CD4-positive, alpha-beta T cell treated with Interferon gamma for 1 hour (primary cell): ENCODE results near the gene SH3TC1.

Experiments used
- DNase-seq: peaks from one replicate; pipeline ENCODE4 v3.0.0-alpha.2; 2020

Gene SH3TC1

DNA sequence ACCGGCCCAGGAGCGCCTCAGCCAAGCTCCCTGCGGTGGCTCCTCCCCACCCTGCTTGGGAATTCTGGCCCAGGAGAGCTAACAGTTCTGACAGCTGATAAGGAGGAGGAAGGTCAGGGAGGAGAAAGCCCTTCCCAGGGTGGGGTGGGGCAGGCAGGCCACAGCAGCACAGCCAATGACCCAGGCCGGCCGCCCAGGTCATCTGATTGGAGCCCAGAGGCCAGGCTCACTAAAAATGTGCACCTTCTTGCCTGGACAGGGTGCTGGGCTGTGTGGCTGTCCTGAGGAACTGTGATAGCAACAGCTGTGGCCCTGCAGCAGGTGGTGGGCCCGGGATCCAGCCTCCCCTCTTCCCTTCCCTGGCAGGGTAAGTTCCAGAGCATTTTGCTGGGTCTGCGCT lies 17.2 kb upstream of the SH3TC1 start:
- no peak for DNase-seq

DNA sequence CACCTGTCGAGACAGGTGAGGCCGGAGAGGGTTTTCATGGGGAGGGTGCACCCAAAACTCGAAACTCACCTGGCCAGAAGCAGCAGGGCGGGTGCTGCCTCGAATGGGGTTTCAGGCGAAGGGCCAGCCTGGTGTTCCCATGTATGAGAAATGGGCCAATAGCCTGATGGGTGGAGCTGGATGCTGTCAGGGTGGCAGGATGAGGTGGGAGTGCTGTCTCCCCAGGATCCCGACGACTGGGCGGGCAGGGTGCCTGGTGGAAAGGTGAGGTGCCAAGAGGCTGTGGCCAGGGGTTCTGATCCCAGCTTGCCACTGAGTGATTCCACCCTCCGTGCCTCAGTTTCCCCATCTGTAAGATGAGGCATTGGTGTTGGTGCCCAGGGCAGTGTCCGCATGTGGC lies 16.8 kb upstream of the SH3TC1 start:
- DNase-seq = no peak

DNA sequence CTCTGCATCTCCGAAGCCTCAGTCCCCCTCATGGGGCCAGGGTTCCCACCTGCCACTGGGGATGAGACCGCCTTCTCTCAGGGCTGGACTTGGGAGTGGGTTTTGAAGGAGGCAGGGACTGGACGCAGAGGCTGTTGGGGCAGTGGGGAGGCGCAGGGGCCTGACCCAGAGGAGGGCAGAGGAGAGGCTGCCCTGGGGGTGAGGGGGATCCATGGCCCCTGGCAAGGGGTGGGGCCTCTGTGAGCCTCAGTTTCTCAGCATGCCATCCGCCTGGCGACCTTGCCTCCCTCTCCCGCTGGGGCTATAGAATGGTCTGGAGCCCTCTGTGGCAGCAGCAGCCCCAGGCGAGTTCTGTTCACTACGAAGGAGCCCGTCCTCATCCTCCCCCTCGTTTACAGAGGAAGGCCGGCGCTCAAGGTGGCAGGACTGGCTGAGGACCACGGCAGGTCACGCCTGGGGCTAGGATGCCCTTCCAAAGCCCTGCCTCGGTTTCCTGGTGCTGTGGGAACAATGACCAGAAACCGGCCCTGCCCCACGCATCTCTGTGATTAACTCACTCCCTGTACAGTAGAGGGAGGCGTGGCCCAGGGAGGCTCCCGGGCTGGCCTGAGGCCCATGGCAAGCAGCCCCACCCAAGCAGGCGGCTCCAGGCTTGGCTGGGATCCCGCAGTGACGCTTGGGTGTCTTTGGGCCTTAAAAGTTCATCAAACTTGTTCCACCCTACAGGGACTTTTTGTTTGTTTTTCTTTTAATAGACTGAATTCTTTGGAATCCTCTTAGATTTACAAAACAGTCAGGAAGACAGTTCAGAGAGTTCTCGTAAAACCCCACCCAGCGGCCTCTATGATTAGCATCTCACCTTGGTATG lies 16.0 kb upstream of the SH3TC1 start:
- DNase-seq = no peak

DNA sequence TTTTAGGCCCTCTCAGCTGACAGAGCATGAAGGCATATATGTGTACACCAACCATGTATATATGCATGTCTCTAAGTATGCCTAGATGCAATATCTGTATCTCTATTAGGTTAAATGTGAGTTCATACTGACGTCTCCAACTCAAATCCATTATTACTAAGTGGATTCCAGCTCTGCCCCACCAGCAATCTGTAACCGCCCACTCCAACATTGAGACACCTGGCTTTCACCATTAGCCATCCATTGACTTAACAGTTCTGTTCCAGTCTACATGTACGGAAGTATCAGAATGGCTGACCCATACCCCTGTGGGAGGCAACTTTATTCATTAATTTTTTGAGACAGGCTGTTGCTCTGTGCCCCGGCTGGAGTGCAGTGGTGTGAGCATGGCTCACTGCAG lies 15.0 kb upstream of the SH3TC1 start:
- no peak for DNase-seq

DNA sequence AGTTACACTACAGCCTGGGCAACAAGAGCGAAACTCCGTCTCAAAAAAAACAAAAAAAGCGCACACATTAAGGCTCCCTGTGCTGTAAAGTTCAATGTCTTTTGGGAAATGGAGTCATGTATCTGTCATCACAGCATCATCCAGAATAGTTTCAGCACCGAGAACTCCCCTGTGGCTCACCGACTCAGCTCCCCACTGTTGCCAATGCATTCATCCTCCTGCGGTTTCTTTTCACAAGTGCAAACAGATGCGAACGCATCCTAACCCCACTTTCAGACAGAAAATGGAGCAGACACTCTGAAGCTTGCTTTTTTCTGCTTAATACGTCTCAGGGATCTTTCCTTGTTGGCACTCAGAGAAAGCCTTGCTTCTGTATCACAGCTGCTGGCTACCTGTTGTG lies 13.8 kb upstream of the SH3TC1 start:
- DNase-seq = no peak

DNA sequence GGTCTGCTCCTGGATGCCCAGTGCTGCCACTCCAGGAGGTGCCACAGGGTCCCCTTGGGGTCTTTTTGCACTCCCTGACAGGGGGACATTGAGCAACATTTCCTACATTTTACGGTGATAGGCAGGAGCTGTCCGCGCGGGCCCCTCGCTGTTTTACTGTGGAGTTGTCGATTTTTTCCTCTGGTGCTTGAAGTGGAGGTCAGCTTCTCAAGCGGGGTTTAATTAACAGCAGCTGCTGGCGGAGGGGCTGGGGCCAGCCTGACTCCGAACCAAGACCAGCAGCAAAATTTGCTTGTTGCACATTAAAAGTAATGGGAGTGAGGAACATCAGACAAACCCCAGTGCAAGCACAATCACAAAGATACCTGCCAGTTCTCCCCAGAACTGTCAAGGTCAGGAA lies 13.2 kb upstream of the SH3TC1 start:
- DNase-seq = no peak

DNA sequence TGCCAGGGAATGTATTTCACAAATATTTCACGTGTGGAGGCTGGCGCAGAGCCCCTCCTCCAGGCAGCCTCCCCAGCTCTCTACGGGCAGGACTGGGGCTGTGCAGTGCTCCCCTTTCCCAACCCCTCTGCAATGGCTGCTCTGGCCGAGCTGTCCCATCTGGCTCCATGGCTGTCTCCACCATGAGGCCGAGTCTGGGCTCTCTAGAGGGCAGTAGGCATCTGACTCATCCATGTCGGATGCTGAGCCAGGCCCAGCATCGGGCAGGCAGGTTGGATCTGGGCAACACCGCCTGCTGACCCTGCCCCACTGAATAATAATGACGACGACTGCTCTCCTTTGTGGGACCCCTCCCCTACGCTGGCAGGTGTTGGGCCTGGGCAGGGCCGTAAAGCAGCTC lies 11.0 kb upstream of the SH3TC1 start:
- no peak for DNase-seq

DNA sequence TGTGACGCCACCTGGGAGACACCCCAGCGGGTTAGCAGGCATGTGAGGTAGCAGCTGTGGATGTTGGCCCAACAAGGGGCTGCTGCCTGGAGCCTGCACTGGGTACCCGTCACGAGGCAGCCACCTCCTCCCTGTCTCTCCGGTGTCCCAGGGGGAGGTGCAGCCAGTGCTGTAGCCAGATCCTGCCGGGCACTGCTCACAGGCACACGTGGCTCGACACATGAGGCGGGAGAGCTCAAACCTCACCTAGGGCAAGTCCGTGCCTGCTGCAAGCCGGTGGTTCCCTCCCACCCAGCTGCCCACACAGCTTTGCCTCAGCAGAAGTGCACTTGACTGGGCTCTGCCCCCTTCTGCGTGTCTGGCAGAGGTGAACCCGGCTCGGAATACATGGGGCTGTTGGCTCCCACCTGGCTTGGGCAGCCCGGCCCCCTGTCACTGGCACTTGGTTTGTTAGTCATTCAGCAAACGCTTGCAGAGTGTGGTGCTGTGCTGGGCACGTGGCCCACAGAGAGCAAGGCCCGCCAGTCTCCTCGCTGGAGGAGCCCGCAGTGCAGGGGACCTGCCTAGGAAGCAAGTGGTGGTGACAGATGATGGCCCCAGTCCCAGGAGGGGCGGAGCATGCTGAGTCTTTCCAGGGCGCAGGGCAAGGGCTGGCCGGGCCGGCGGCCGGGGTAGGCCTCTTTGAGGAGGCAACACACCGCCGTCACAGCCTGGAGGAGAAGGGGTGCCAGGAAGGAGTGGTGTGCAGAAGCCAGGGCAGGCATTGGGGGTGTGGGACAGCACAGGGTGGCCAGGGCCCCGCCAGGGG lies 10.1 kb upstream of the SH3TC1 start:
- DNase-seq = no peak

DNA sequence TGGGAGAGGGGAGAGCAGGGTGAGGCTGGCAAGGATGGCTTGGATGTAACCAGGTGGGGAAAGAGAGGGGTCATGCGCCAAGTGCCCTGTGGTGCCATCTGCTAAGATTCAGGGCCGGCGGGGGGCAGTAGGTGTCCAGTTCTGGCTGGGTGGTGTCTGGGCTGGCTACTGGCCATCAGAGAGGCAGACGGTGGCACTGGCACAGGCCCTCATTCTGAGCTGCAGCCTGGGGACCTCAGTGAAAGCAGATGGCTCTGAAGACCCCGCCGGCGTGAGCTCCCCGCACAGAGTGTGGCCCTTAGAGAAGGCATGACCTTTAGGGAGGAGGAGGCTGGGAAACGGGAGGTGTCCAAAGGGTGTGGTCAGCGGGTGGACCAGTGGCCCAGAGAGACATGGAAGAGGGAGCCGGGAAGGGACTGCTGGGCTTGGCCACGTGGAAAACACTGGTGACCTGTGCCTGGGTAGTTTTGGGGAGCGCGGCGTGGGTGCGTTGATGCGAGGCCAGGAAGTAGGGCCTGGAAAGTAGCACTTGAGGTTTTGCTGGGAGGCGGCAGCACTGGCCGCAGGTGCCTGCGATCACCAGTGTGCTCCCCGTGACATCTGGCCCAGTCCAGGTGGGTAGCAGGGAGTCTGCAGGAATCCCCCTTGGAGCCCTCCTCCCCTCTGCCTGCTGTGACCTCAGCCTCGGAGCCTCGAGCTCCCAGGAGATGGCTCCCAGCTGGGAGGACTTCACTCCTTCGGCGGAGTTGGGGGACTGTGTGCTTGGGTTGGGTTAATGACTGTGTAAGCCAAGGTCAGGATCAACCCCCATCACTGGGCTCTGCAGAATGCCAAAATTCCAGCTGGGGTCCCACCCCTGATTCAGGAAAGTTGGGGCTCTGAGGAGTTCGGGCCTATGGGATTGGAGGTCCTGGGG lies 9.3 kb upstream of the SH3TC1 start:
- DNase-seq = no peak

DNA sequence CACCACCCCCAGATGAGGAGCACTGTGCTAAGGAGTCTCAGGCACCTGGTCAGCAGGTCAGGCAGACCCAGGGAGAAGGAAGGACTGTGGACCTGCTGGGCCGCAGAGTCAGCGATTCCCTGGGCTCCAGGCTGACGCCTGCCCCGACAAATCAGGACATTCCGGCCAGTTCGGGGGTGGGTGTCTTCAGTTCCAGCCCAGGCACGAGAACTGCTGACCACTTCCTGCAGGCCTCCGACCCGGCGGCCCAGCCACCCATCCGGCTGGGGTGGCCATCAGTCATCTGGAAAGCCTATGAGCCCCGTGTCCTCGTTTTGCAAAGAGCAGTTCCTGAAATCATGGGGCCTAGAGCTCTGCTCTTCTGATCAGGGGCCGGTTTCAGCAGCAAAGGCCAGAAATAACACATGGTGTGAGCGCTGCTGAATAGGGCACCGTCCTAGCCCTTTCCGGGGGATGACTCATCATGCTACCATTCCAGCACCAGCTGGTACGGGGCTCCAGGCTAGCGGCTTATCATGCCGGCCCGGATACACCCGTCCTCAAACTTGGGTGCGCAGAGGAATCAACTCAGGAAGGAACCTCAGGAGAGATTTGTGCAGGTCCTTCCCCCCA lies 7.8 kb upstream of the SH3TC1 start:
- peak; percentile 60 for DNase-seq

DNA sequence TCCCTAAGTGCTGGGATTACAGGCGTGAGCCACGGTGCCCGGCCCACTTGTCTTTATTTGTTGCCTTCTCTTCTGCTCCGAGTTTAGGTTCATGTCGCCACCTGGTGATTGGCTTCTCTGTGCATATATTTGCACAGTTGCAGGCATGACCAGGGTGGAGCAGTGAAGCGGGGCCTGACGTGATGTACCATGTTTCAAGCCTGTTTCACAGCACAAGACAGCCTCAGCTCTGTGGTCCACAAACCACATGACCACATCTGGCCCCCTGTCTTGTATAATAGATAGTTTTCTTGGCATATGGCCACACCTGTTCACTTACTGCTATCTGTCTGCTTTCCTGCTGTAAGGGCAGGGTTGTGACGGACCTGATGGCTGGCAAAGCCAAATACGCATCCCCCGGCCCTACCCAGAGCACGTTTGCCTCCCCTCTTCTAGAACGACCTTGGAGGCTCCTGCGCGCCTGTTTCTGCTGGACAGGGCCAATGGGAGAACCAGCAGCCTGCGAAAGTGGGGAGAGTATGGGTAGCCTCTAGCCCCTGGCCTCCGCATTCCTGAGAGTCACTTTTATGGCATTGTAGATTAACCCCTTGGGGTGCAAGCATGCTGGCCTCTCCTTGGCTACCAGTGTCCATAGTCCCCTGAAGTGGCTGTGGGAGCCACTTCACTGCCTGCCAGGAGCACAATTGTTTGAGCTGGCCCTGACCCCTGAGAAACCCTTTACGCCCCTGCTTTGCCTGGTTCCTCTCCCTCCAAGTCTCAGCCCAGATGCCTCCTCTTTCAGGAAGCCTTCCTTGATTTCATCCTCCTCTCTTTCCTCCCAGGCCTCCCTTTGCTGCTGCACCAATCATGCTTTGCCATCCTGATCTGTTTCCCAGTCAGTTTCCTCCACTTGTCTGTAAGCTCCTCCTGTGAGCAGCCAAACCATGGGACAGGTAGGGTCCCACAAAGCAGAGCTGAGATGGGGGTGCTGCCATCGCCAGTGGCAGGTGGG lies 6.0 kb upstream of the SH3TC1 start:
- DNase-seq = peak; percentile 63

DNA sequence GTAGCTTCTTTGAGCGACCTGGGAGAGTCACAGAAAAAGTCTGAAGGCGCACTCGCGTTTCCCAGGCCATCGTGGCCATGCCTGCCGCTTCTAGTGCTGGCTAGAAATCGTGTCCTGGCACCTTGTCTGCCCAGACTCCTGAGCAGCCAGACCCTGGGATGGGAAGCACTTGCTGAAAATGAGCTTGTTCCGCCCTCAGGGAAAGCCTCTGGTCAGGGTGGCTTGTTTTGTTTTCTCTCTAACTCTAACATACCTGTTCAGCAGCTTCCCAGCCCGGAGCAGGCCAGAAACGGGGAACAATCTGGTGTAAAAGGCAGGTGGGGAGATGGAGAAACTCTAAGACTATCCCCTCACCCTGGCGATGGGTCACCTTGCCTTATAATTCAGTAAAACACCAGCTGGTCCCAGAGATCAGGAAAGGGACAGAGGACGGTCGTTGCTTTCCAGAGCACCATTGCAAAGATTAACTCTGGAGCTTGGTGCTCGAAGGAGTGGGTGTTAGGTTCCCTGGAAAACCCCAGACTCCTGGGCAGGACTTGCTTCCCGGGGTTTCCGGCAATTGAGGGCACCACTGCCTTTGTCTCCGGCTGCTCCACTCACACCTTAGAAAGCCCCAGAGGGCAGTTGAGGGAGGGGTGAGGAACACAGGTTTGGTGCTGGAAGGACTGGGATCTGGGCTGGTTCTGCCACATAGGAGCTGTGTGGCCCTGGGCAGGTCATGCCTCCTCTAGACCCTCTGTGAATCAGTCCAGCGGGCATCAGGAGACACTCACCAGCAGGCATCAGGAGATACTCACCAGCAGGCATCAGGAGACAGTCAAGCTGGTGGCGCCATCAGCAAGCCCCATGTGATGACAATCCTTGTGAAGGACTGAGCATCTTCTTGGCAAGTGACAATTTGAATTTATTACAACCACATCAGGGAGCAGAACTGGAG lies 4.5 kb upstream of the SH3TC1 start:
- no peak for DNase-seq

DNA sequence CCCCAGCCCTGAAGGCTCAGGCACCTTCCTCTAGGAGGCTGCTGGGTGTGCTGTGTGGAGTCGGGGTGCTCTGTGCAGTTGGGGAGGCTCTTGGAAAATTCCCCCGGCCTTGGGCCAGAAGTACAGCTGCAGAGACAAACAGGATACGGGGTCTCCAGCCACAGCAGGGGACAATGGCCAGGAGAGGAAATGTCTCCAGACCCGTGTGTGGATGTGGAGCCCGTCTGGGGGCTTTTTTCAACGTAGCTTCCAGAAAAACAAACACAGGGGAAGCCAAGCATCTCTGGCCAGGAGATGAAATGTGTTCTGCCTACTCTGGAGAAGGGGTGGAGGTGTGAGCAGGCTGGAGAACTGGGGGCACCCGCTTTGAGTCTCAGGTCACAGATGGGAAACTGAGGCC lies 3.7 kb upstream of the SH3TC1 start:
- no peak for DNase-seq

DNA sequence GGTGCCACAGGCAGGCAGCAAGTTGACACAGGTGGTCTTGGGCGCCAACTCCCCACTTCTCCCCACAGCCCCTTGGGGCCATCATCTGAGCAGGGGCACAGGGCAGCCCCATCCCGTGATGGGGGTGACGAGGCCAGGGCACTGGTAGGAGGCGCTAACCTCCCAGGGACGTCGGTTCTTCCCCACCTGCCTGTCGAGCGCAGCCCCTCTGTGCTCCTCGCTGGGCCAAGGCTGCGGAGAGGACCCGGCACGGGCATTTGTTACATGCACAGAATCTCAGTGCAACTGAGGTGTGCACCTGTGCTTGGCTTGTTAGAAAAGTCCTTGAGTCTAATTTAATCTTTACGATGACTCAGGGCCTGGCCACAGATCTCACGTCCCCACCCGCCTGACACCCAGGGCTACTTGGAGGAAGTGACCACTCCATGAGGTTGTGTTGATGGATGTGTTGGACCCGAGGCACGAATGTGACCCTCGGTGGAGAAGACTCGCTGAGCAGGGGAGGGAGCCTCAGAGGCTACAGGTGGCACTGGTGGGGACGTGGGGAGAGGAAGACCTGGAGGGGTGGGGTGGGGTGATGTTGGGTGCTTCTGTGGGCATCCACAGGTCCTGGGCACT lies 3.1 kb upstream of the SH3TC1 start:
- DNase-seq = no peak

DNA sequence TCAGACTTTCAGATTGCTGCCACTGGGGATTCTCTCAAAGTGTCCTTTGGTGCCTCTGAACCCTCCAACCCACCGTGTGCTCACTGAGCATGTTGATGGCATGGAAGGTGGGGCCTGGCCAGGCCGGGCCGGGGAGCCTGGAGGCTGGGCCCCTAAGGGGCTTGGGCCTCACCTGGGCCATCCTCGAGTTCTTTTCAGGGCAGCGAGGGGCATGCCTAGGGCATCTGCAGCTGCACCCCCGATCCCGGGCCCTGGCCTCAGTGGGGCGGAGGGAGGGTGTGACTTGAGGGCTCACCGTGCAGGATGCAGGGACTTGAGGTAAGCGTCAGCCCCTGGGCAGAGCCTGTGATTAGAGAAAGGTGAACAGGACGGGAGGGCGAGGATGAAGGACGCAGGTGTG lies 1.6 kb upstream of the SH3TC1 start:
- no peak for DNase-seq

DNA sequence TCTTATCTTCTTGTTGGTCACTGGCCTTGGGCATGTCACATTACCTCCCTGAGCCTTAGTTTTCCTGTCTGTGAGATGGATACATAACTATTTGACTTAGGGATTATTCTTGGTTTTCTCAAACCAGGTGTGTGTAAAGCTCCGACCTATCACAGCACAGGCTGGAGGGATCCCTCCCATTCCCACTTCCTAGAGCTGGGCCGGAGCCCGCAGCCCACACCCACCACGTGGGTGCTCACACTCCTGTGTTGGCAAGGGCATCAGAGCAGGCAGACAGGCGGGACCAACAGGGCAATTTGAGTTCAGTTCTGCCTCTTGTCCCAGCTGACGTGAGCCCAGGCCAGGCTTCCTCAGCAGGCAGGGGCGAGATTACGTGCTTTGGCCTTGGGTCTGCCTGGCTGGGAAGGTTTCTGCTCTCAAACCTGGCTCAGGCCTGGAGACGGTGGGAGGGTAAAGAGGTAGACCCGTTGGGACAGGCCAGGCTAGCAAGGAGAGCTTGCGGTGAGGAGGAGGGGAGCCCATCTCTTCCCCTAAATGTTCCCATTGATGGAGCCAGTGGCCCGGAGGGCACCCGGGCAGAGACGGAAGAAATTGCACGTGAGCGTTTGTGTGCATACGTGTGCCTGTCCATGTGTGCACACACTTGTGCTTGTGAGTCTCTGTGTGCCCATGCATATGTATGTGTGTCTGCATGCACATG lies 734 bp upstream of the SH3TC1 start:
- DNase-seq = no peak

DNA sequence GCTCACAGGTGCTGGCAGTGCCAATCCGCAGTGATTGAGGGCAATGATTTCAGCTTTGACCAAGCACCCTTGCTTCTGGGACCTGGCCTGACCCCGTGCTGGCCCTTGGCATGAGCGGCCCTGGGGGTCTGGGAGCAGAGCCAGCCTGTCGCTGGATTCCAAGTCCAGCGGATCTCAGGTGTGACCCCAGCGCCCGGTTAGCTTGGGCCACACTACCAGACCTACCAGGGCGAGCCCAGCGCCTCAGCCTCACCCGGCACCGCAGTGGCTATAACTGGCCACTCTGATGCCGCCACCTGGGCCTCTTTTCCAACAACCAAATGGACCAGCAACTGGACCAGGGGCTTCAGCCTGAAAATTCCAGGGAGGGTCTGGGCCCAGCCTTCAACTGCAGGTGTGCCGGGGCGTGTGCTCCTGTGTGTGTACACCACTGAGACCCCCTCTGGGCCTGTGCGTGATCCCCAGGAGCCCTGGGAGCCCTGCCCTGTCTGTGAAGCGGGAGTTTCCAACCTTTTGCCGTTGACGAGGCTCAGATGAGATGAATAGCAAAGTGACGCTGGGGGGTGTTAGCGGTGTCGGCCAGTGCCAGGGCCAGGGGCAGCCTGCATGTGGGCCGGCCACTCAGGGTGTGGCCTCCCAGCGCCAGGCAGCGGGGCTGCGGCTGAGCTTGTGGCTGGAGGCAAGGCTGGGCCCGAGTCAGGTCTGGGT lies 658 bp downstream of the SH3TC1 start:
- DNase-seq = peak; percentile 21

DNA sequence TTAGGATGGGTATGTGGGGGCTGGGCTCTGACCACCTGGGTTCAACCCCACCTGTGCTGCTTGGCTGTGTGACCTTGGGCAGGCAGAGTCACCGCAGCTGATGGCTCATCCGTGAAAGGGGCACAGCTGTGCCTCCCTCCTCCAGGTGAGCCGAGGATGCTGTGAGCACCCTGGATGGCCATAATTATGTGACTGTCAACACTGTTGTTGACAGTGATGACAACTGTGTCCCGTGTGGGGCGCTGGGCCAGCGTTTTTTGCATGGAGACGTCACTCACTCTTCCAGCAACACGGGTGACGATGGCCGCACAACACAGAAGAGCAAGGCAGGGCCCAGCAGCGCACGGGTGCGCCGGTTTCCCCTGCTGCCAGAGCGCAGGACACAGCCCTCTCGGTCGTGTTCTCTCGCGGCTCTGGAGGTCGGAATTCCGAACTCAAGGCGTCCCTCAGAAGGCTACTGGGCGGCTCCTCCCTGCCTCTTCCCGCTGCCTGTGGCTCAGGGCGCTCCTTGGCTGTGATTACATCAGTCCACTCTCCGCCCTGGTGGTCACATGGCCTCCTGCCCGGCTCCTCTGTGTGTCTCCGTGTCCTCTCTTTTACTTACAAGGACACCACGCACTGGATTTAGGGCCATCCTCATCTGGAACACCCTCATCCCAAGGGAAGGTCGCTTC lies 1.3 kb downstream of the SH3TC1 start:
- DNase-seq = peak; percentile 59
